ENCODE results near the gene AP4M1.

AP4M1 gene

GRCh38 chr7:100107125-100107737, 5.8 kb downstream of the AP4M1 start:
- peak; percentile 5 for FAIRE-seq
- DNase-seq (ENCODE audit: low spot score) = no peak

GRCh38 chr7:100107890-100108289, 6.4 kb downstream of the AP4M1 start:
- DNase-seq (ENCODE audit: low spot score) (no peak), FAIRE-seq (no peak)

GRCh38 chr7:100109521-100110163, 8.2 kb downstream of the AP4M1 start:
- FAIRE-seq = peak; percentile 73
- DNase-seq (ENCODE audit: low spot score) = no peak

- FAIRE-seq (no peak), DNase-seq (ENCODE audit: low spot score) (no peak)
These were observed 9.7 kb downstream of the AP4M1 start for GRCh38 chr7:100111156-100111555.

GRCh38 chr7:100111914-100112313, 10.5 kb downstream of the AP4M1 start:
- no peak for DNase-seq (ENCODE audit: low spot score)

GRCh38 chr7:100115026-100115425, 13.6 kb downstream of the AP4M1 start:
- no peak for FAIRE-seq
- DNase-seq (ENCODE audit: low spot score) = no peak

More at GRCh38 chr7:100111914-100112313, 10.5 kb downstream of the AP4M1 start:
- FAIRE-seq = no peak

- DNase-seq (ENCODE audit: low spot score) = no peak
- FAIRE-seq = no peak
These were observed 17.1 kb downstream of the AP4M1 start for GRCh38 chr7:100118388-100119071.

- peak; percentile 79 for FAIRE-seq
These were observed 17.9 kb downstream of the AP4M1 start, which contains the start of the genes CNPY4 and TAF6 for GRCh38 chr7:100119072-100119969. Gene CNPY4 (plus strand): TSS chr7:100119634. CDS start chr7:100119745, 111 bp downstream. Gene TAF6 (minus strand): TSS chr7:100119358. CDS start chr7:100114209, 5,149 bp downstream.

GRCh38 chr7:100119970-100120732, 18.7 kb downstream of the AP4M1 start:
- DNase-seq (ENCODE audit: low spot score) (peak; percentile 89), FAIRE-seq (no peak)

More at GRCh38 chr7:100119072-100119969, 17.9 kb downstream of the AP4M1 start, which contains the start of the genes CNPY4 and TAF6:
- DNase-seq (ENCODE audit: low spot score) = peak; percentile 100

- no peak for DNase-seq (ENCODE audit: low spot score)
- FAIRE-seq = no peak
These were observed 19.2 kb downstream of the AP4M1 start for GRCh38 chr7:100120733-100121036.

- DNase-seq (ENCODE audit: low spot score) = no peak
- no peak for FAIRE-seq
These were observed 20.6 kb downstream of the AP4M1 start for GRCh38 chr7:100122067-100122466.

- DNase-seq (ENCODE audit: low spot score) (no peak), FAIRE-seq (no peak)
These were observed 21.1 kb downstream of the AP4M1 start for GRCh38 chr7:100122568-100122967.

- DNase-seq (ENCODE audit: low spot score) (no peak), FAIRE-seq (no peak)
These were observed 23.1 kb downstream of the AP4M1 start for GRCh38 chr7:100124301-100125230.

- FAIRE-seq = no peak
These were observed 24.9 kb downstream of the AP4M1 start for GRCh38 chr7:100126239-100126930.

GRCh38 chr7:100126931-100127865, 25.8 kb downstream of the AP4M1 start, which contains the start of gene MBLAC1:
Gene MBLAC1 (plus strand): TSS chr7:100126967. CDS start chr7:100127396, 429 bp downstream.
- FAIRE-seq (peak; percentile 89), DNase-seq (ENCODE audit: low spot score) (peak; percentile 96)

More at GRCh38 chr7:100126239-100126930, 24.9 kb downstream of the AP4M1 start:
- no peak for DNase-seq (ENCODE audit: low spot score)

- no peak for FAIRE-seq
- DNase-seq (ENCODE audit: low spot score) = peak; percentile 54
These were observed 26.6 kb downstream of the AP4M1 start for GRCh38 chr7:100127866-100128636.

- DNase-seq (ENCODE audit: low spot score) = no peak
- FAIRE-seq = no peak
These were observed 27.2 kb downstream of the AP4M1 start for GRCh38 chr7:100128637-100128963.
